GM04504 (cell line): Measurements from ENCODE around the gene POLR1B.
A peak's percentile ranks its signal among the peaks of the same experiment; 100 is the strongest.
"Not testable (repeated sequence)": the region's sequence is repeated elsewhere in the genome, so short reads cannot be mapped to it uniquely, and the experiment has no call there.

ENCODE experiments used
- DNase-seq: peaks from one replicate; pipeline ENCODE4 v3.0.0-alpha.2; 2012; ENCODE audit warnings: low read depth

The POLR1B gene

GRCh38 chr2:112540906-112541305 lies 1.4 kb upstream of the POLR1B start:
- no peak for DNase-seq

DNA sequence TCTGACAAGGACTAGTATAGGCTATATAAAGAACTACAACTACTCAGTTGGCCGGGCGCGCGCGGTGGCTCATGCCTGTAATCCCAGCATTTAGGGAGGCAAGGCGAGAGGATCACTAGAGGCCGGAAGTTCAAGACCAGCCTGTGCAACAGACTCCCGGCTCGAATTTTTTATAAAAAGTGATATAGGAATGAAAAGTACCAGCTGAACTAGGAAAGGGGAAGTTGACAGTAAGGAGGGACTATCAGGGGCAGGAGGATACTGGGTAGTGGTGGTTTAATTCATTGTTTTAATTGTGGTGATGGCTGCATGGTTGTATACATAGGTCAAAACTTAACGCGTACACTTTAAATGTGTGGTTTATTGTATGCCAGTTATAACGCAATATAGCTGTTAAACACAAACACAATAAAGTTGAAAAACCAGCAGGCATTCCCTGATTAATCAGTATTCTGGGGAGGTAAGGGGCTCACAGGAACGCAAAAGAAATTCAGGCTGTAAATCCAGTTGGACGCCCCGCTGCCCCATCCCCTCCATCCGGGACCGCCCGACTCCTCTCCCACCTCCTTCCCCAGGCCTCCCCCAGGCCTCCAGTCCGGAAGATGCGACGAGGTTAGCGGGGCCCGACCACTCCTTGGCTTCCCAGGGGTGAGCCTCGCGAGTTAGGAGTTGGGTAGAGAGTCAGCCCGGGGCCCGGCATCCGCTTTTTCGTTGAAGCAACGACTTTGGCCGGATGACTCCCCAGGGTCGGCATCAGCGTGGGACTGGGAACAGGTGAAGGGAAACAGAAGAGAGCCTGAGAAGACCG lies 746 bp upstream of the POLR1B start:
- no peak for DNase-seq

DNA sequence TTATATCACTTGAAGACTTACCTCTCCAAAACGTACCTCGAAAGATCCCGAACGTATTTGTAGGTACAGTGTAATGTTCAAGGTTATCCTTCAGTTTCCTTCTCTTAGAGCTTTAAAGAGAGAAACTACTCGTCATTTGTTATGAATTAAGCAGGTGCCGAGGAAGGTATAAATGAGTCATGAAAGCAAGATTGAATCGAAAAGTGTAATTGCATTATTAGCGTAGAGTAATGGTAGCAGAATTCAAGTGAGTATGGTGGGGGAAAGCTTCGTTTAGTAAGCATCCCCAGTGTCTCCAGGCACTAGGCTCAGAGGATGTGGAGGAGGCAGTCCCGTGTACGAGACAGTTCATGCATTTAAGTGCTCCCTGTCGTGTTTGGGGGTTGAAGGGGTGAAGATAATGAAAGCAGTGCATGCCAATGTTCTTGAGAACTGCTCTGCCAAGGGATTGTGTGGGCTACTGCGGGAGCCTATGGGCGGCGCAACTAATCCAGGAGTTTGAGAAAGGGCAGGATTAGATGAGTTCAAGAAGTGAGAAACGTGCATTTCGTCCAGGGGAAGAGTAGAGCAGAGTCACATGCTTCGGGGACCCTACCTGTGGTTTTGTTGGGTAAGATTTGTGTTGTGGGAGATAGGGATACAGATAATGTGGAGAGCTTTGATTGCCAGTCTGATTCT lies 858 bp downstream of the POLR1B start:
- DNase-seq: no peak

DNA sequence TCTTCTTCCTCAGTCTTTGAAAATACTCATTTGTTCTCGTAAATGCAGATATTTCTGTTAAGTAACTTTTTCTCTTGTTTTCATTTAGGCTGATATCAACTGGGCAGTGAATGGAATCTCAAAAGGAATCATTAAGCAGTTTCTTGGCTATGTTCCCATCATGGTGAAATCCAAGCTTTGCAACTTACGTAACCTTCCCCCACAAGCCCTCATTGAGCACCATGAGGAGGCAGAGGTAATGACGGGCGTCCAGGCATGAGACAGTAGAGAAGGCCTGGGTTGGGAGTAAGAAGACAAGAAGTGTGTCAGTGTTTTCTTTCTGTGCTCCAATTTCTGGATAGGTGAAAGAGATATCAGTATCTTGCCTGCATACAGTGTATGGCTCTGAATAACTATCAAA lies 5.1 kb downstream of the POLR1B start:
- peak; percentile 9 for DNase-seq

DNA sequence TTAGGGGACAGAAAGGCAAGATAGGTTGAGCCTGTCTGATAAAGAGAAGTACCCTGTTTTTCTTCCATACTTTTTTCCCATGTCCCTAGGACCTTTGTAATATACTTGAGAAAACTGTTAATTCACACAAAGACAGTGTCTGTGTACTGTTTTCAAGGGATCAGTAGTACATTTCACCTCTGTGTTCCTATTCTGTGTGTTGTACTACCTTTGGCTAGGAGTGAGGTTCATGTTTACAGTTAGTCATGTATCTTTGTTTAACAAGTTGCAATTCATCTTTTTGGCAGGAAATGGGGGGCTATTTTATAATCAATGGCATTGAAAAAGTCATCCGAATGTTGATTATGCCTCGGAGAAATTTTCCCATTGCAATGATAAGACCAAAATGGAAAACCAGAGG lies 6.7 kb downstream of the POLR1B start:
- no peak for DNase-seq

GRCh38 chr2:112566104-112566503 lies 23.8 kb downstream of the POLR1B start:
- no peak for DNase-seq

- DNase-seq: not testable (repeated sequence)
Measured at GRCh38 chr2:112566508-112566907, 24.2 kb downstream of the POLR1B start.

DNA sequence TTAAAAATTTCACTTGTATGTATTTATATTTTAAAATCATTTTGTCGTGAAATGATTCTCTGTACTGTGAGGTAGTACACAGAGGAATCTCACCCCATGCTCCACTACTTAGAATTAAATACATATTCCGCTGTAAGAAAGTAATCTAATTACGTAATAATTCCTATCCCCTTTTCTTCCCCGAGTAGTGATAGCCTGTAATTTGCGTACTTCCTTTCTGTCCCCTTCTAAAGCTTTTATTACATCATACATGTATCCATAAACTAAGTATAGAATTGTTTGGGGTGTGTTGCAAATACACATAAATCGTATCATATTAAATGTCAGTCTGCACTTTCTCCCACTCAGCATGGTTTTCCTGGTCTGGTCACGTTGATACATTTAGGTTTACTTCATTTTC lies 29.7 kb downstream of the POLR1B start:
- DNase-seq: no peak

GRCh38 chr2:112577756-112578155 lies 35.5 kb downstream of the POLR1B start:
- DNase-seq: peak; percentile 17

GRCh38 chr2:112579241-112579640 lies 37.0 kb downstream of the POLR1B start:
- peak; percentile 81 for DNase-seq

DNA sequence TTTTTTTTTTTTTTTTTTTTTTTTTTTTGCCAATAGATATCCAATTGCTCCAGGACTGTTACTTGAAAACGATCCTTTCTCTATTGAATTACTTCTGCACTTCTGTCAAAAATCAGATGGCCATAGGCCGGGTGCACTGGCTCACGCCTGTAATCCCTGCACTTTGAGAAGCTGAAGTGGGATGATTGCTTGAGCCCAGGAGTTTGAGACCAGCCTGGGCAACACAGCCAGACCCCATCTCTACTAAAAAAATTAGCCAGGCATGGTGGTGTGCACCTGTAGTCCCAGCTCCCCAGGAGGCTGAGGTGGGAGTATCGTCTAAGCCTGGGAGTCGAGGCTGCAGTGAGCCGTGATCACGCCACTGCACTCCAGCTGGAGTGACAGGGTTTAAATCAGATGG lies 37.8 kb downstream of the POLR1B start:
- no peak for DNase-seq

GRCh38 chr2:112582314-112582746 lies 40.1 kb downstream of the POLR1B start:
- DNase-seq: peak; percentile 45

DNA sequence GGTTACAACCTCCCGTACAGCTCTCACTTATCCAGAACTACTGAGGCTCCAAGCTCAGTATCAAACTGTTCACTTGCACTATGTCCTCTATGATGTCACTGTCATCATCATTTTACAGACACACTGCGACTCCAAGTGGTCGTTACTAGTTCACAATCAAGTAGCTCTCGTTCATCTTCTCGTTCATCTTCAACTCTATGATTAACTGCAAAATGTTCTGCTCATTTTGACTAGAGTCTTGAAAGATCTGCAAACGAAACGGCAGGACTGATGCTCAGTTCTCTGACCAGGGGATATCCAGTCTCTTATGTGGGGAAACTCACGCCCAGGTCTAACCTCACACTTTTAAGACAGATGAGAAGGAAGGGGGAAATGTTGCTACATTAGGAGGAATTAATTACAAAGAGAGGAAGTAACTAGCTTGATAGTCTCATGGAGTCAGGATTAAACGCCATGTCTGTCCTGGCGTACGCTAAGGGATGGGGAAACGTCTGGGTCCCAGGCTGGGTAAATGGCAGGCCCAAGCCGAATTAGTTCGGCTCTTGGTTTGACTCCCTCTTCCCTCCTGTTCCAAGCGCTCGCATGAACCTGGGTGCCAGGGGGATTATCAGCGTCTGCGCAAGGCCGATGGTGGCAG lies 41.4 kb downstream of the POLR1B start:
- no peak for DNase-seq

DNA sequence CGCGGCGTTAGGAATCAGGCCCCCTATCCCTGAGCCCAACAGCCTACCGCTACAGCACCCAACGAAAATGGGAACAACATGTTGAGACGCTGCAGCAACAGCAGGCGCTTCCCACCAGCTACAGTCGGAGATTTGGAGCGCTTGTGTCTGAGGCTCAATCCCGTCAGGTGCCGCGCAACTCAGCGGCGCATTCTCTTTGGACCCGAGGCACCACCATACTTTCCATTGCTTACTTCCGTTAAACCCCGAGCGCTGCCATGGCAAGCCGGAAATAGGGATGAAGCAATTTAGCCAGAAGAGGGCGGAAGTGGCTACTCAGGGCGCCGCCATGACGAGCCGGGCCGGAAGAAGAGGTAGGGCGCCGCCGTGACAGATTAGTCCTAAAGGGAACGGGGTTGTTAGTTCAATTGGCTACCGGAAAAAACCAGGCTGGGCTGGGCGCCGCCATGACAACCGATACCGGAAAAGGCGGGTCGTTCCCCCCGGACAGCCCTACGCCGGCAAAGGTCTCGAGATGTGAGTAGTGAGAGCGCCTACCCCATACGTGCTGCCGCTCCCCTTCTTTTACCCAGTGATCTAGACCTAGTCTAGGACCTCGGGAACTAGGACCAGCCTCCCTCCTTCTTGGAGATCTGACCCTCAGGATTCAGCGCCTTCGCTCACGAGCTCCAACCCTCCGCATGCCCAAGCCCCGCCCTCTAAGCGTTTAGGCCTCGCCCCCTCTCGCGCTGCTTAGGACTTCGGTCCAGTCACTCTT lies 42.0 kb downstream of the POLR1B start, which contains the start of gene CHCHD5:
Gene CHCHD5, plus strand, starts transcription at position 476 of the 757 bp plus-strand sequence. Its CDS starts 39 bp downstream, at position 515.
- peak; percentile 90 for DNase-seq

DNA sequence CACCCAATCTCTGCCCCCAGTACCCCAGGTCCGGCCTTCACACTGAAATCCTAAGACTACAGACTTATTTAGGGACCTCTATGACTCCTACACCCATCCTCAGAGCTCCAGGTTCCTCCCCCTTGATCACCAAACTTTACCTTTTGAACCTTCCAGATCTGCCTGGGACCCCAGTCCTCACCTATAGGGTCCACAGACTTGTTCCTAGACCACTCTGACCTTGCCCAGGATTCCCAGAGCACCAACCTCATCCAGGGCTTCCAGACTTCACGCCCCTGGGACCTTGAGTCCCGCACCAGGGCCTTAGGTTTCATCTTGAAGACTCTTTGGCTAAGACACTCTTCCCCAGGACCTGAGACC lies 42.6 kb downstream of the POLR1B start:
- DNase-seq: no peak

DNA sequence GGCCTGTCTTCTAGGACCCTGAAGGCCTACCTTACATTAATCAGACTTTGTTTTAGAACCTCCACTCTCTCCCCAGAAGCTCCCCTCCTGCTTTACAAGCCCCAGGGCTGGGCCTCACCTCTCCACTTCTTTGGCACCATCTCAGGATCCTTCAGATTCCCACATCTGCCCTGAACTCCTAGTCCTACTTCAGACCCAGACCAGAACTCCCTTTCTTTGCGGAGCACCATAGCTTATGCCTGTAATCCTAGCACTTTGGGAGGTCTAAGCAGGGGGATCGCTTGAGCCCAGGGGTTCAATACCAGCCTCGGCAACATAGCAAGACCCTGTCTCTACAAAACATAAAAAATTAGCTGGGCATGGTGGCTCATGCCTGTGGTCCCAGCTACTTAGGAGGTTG lies 43.1 kb downstream of the POLR1B start:
- DNase-seq: no peak

DNA sequence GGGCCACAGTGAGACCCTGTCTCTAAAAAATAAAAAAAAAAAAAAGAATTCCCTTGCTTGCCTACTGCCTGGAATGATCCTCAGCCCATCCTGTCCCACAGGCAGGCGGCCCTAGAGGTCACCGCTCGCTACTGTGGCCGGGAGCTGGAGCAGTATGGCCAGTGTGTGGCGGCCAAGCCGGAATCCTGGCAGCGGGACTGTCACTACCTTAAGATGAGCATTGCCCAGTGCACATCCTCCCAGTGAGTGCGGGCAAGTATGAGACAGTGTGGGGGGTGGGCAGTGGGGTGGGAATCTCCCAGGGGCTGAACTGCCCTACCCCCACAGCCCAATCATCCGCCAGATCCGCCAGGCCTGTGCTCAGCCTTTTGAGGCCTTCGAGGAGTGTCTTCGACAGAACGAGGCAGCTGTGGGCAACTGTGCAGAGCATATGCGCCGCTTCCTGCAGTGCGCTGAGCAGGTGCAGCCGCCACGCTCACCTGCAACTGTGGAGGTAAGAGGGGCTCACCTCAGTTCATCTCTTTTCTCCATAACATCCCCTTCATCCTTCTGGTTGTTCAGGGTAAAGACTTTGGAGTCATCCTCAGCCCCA lies 43.7 kb downstream of the POLR1B start:
- no peak for DNase-seq

DNA sequence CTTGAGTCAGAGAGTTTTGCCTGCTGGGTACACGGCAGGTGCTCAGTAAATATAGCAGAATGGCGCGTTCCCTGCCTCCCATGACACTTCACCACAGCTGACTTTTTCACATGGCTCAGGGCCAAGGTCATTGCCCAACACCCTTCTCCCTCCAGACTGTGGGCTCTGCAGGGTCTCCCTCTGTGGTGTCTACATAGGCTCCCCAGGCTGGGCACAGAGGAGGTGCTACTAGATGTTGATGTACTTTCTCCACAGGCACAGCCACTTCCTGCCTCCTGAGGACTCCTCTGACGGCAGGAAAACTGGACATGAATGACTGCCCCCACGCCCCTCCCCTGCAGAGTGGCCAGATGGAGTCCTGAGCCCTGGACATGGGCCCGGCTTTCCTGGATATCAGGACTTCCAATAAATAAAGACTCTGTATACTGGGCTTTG lies 46.4 kb downstream of the POLR1B start:
- DNase-seq: no peak

- no peak for DNase-seq
Measured at GRCh38 chr2:112591413-112591812, 49.1 kb downstream of the POLR1B start.

DNA sequence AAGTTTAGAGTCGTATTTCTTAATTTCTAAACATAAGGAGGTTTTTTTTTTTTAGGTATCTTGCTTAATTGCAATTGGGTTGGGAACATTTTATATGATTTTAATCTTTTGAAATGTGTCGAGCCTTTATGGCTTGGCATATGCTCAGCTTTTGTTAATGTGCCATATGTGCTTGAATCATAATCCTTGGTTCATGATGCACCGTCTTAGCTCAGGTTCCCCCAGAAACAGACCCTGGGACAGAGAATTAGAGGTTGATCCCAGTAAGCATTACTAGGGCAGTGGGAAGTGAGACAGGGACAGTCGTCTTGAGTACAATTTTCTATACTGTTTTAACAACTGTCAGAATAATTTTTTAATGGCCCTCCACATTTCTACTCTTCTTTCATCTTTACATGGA lies 51.5 kb downstream of the POLR1B start:
- DNase-seq: no peak

- no peak for DNase-seq
Measured at GRCh38 chr2:112597537-112598322, 55.5 kb downstream of the POLR1B start.
